ENCODE data around the gene TROAP. TPM values are rescaled to one million over a fixed set of nuclear protein-coding genes. Genes with fewer than 3 reads are reported as not detected.

TROAP gene
- total RNA-seq, 4 donors from 2014 or later = 4.0 to 14.6 (median 5.9) TPM

DNA sequence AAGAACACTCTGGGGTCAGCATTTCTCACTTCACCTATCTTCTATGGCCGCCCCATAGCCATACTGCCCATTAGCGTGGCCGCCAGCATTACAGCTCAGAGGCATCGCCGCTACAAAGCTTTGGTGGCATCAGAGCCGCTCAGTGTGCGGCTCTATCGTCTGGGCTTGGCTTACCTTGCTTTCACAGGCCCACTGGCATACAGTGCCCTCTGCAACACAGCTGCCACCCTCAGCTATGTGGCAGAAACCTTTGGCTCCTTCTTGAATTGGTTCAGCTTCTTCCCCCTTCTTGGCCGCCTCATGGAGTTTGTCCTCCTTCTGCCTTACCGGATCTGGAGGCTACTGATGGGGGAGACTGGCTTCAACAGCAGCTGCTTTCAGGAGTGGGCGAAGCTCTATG lies 26.2 kb downstream of the TROAP start:
- peaks cover 60% of the 10 kb centered on the region for H3K27me3 ChIP-seq
- no peak overlapping the region for H3K4me3 ChIP-seq
- H3K36me3 ChIP-seq = no peaks in the 10 kb centered on the region
- H3K4me1 ChIP-seq = peaks cover 36% of the 10 kb centered on the region
- TF ChIP-seq CTCF (IDR thresholded peaks at IDR 0.05) (no peak), EP300 (IDR thresholded peaks at IDR 0.05) (no peak), POLR2AphosphoS5 (IDR thresholded peaks at IDR 0.05) (no peak), POLR2A (IDR thresholded peaks at IDR 0.05) (no peak)
- H3K9me3 ChIP-seq = no peaks in the 10 kb centered on the region
- DNase-seq (ENCODE audit: low spot score in 2 of 2) = peak in 1 of 2 donors; percentile 36
- no peak overlapping the region for H3K27ac ChIP-seq
- 93% methylated on average over 11 of the region's 11 CpGs for WGBS

- H3K9me3 ChIP-seq = no peaks in the 10 kb centered on the region
- WGBS = 89% methylated on average over 2 of the region's 2 CpGs
- peaks cover 30% of the 10 kb centered on the region for H3K27me3 ChIP-seq
- no peaks in the 10 kb centered on the region for H3K36me3 ChIP-seq
- peak in 1 of 2 donors; percentile 10 for DNase-seq (ENCODE audit: low spot score in 2 of 2)
- no peak for TF ChIP-seq CTCF (IDR thresholded peaks at IDR 0.05)
- TF ChIP-seq EP300 (IDR thresholded peaks at IDR 0.05) = no peak
- TF ChIP-seq POLR2A (IDR thresholded peaks at IDR 0.05) = no peak
- no peak for TF ChIP-seq POLR2AphosphoS5 (IDR thresholded peaks at IDR 0.05)
- no peak overlapping the region for H3K27ac ChIP-seq
- peaks cover 9% of the 10 kb centered on the region for H3K4me1 ChIP-seq
- H3K4me3 ChIP-seq = no peak overlapping the region
Observed at GRCh38 chr12:49352351-49352750, 29.3 kb downstream of the TROAP start.

GRCh38 chr12:49355913-49356312 lies 32.9 kb downstream of the TROAP start:
- WGBS = 96% methylated on average over 10 of the region's 10 CpGs

DNA sequence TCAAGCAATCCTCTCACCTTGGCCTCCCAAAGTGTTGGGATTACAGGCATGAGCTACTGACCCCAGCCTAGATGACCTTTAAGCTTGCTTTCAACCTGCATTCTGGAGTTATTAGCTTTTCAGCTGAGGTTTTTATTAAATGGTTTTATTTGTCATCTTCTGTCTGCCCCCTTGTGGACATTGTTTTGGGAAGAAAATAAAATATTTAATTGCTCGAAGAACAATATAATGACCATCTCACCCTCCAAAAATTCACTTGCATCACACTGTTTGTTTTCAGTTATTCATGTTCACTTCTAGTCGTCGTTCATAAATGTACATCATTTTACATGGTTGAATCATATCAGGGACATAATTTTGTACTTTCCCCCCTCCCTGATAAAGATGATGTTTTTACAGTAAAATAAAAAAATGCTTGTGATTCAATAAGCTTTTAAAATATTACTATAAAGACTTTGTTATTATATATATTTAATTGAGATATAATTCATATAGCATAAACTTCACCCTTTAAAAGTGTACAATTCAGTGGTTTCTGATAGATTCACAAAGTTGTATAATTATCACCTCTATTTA lies 34.1 kb downstream of the TROAP start:
- Histone ChIP-seq H3K27ac (no peak overlapping the region), H3K27me3 (no peaks in the 10 kb centered on the region), H3K4me3 (no peak overlapping the region), H3K36me3 (no peaks in the 10 kb centered on the region), H3K9me3 (no peaks in the 10 kb centered on the region), H3K4me1 (peaks cover 14% of the 10 kb centered on the region)
- TF ChIP-seq CTCF (IDR thresholded peaks at IDR 0.05) (peak; percentile 8 to 17), POLR2AphosphoS5 (IDR thresholded peaks at IDR 0.05) (no peak)
- no peak for DNase-seq (ENCODE audit: low spot score in 2 of 2)
- 26% methylated on average over 3 of the region's 3 CpGs for WGBS

More at GRCh38 chr12:49355913-49356312, 32.9 kb downstream of the TROAP start:
- H3K27ac ChIP-seq = no peak overlapping the region
- peaks cover 14% of the 10 kb centered on the region for H3K4me1 ChIP-seq
- H3K4me3 ChIP-seq = no peak overlapping the region
- no peak for TF ChIP-seq CTCF (IDR thresholded peaks at IDR 0.05)
- no peak for TF ChIP-seq POLR2AphosphoS5 (IDR thresholded peaks at IDR 0.05)
- TF ChIP-seq EP300 (IDR thresholded peaks at IDR 0.05) = no peak
- no peak for TF ChIP-seq POLR2A (IDR thresholded peaks at IDR 0.05)
- no peaks in the 10 kb centered on the region for H3K36me3 ChIP-seq
- DNase-seq (ENCODE audit: low spot score in 2 of 2) = peak in 1 of 2 donors; percentile 17
- no peaks in the 10 kb centered on the region for H3K9me3 ChIP-seq
- H3K27me3 ChIP-seq = peaks cover 7% of the 10 kb centered on the region

DNA sequence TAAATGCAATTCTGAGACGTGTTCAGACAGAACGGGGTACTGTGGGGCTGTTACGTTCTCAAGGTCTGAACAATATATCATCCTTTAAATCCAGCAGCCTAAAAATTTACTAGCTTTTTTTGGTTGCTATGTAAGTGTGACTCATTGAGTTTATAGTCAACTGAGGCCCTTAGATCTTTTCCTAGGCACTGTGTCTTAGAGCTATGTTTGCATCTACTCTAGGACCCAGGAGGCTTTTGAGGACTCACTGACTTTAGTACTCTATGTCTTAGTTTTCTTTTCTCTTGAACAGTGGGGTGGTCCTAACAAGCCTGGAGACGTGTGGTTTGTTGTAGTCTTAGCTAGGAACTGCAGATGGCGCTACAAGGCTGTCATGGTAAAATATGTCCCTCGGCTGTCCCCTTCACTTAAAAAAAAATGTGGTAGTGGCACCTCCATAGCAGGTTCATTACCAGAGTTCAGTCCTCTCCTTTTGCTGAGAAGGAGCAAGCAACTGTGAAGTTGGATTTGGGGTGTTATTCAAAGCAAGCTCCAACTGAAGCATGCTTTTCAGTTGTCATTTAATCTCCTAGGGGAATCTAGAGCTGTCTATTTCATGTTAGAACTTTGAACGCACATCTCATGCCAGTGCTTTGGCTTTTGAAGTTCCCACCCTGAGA lies 35.6 kb downstream of the TROAP start:
- peaks cover 21% of the 10 kb centered on the region for H3K4me1 ChIP-seq
- 5% methylated on average over 7 of the region's 7 CpGs for WGBS
- H3K4me3 ChIP-seq = no peak overlapping the region
- H3K9me3 ChIP-seq = no peaks in the 10 kb centered on the region
- DNase-seq (ENCODE audit: low spot score in 2 of 2) = peak in 1 of 2 donors; percentile 44
- H3K36me3 ChIP-seq = no peaks in the 10 kb centered on the region
- no peaks in the 10 kb centered on the region for H3K27me3 ChIP-seq
- H3K27ac ChIP-seq = no peak overlapping the region
- TF ChIP-seq POLR2AphosphoS5 (IDR thresholded peaks at IDR 0.05) = no peak
- TF ChIP-seq CTCF (IDR thresholded peaks at IDR 0.05) = peak; percentile 51 to 64
- no peak for TF ChIP-seq POLR2A (IDR thresholded peaks at IDR 0.05)

All from suprapubic skin (tissue), 4 donors.